ENCODE data around the gene NCK2. TPM values are rescaled to one million over a fixed set of nuclear protein-coding genes. Genes with fewer than 3 reads are reported as not detected.

The NCK2 gene
- total and polyA plus RNA-seq, 9 of the 15 experiments (the other 6 are each of a cell fraction or from before 2014, with no cell fraction given), result 0.90 to 27.9 (median 15.9) TPM

DNA sequence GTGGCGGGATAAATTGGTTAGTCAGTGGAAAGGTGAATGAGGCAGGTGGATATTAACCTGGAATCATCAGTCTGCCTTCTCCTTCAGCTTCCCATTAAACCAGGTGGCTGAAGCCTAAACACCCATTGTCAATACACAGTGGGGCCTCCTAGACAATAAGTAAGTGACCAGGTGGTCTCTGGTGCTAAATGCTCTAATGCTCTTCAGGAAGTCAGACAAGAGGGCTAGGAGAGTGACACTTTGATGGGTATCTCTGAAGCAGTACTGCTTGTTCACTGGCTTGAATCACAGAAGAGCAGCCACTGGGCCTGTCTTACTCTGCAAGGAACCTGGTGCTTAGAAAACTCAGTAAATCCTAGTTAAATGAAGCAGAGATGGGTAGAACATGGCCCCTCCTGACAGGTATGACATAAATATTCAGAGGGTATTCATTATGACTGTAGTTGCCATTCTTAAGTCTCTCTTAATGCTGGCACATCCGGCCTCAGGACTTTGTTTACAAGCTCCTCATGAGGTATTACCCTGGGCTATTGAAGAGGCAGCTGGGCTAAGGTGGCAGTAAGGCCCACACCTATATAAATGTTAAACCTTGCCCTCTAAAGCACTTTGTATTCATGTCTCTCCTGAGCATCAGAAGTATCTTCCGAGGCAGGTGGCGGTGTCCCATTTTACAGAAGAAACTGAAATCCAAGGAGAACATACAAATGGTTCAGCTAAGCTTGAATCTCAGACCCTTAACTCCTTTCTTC lies 104.9 kb downstream of the NCK2 start (continued):
- TF ChIP-seq GTF2A2 (tag; IDR thresholded peaks at IDR 0.05), result no peak
- no peak for TF ChIP-seq MLX (CRISPR knock-in tag; conservative IDR thresholded peaks at IDR 0.05)
- no peak for TF ChIP-seq VEZF1 (CRISPR knock-in tag; IDR thresholded peaks at IDR 0.05)
- TF ChIP-seq ZBTB7A (IDR thresholded peaks at IDR 0.05; ENCODE audit: borderline replicate concordance, control insufficient read depth, low read depth, low read length), result no peak
- no peak for TF ChIP-seq FUS (optimal IDR thresholded peaks at IDR 0.05; ENCODE audit: low read depth, low read length)
- no peak for TF ChIP-seq NFE2 (IDR thresholded peaks at IDR 0.05; ENCODE audit: low read depth)

DNA sequence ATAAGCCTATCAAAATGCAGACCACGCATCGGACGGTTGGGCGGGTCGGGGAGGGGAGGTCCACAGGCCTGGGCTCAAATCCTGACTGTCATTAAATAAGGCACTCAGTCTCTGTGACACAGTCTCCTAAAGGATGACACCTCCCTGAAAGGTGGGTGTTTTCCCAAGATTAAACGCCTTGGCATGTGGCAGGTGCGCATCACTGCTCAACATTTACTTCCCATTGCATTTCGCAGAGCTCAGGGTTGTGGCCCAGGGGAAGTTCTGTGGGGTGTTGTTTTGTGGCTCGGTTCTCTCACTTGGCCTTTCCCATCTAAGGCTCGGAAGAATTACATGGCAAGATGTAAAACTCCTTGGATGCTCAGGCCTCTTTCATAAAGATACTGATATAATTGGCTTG lies 107.4 kb downstream of the NCK2 start:
- no peaks in the 10 kb centered on the region for H4K20me1 ChIP-seq (replicated peaks; ENCODE audit: control insufficient read depth, insufficient read depth, low read length)
- ATAC-seq, result peak; percentile 13
- intact Hi-C loops (cut with micrococcal nuclease) (loop anchor here (5.0 kb wide), 1 partner anchor 55 kb away; no protein-coding TSS in a partner anchor), in situ Hi-C loops (cut with MboI) (no loop called here)
- DNase-seq (ENCODE audit: extremely low read depth in 1 of 4, low spot score in 3 of 4), result peak in 1 of 4 experiments; percentile 30
- ChIA-PET POLR2A (interaction anchor here (0.9 to 1.6 kb wide), 5 partner anchors 10 to 61 kb away, joined by 3 to 4 read pairs (median 3); no protein-coding TSS in a partner anchor), CTCF (ENCODE audit: low intra/inter-chr PET ratio) (no interaction called here)
- no peak for FAIRE-seq
- no peaks in the 10 kb centered on the region for H3K9me3 ChIP-seq (replicated peaks; ENCODE audit: control insufficient read depth, insufficient read depth, low read depth, low read length)
- 16% methylated on average over 10 of the region's 10 CpGs for WGBS (ENCODE audit: insufficient coverage, low coverage, missing lambda C conversion rate)
- no peak for TF ChIP-seq NR4A1 (CRISPR knock-in tag; IDR thresholded peaks at IDR 0.05)
- no peak for TF ChIP-seq NR4A1 (tag; IDR thresholded peaks at IDR 0.05)
- no peak for TF ChIP-seq MEF2A (IDR thresholded peaks at IDR 0.05; ENCODE audit: control insufficient read depth, low read depth, low read length)
- 0 out of 4 replicates have a peak, but pooled peaks of 1 of the 2 experiments have one; percentile 7 for TF ChIP-seq HDAC1 (IDR thresholded peaks at IDR 0.05)
- peak in 1 of 2 experiments; percentile 5; a peak in 1 of 4 replicates for TF ChIP-seq SIN3A (IDR thresholded peaks at IDR 0.05; ENCODE audit: borderline replicate concordance in 2 of 2, control insufficient read depth in 1 of 2, low read depth in 2 of 2, low read length in 2 of 2)
- TF ChIP-seq CEBPG (CRISPR knock-in tag; IDR thresholded peaks at IDR 0.05), result peak; percentile 57; the same call in 1 of the 2 replicates
- no peak for TF ChIP-seq CEBPG (tag; conservative IDR thresholded peaks at IDR 0.05 in 1 of 2, IDR thresholded peaks at IDR 0.05 in 1 of 2)
- TF ChIP-seq FOXK2 (conservative IDR thresholded peaks at IDR 0.05 in 1 of 2, IDR thresholded peaks at IDR 0.05 in 1 of 2; ENCODE audit: low read depth in 2 of 2), result no peak
- peak overlapping the region; percentile 62; the same call in 1 of the 2 replicates for H2AFZ ChIP-seq (ENCODE audit: low read depth, low read length)
- H3K9ac ChIP-seq (ENCODE audit: insufficient read depth in 1 of 2, low read depth in 2 of 2, low read length in 2 of 2), result peak overlapping the region; percentile 18 to 52; a peak in 3 of 4 replicates
- peaks cover 24% of the 10 kb centered on the region for H3K79me2 ChIP-seq (ENCODE audit: control insufficient read depth, insufficient read depth, low read length)
- peaks cover 18% of the 10 kb centered on the region; the same call in 1 of the 3 replicates for H3K36me3 ChIP-seq (ENCODE audit: control insufficient read depth, insufficient read depth, low read length)
- peak overlapping the region; percentile 48 for H3K4me3 ChIP-seq
- no peaks in the 10 kb centered on the region for H3K9me1 ChIP-seq (ENCODE audit: control insufficient read depth, insufficient read depth, low read length)
- peak overlapping the region; percentile 56 for H3K27ac ChIP-seq (ENCODE audit: extremely low read depth, low read depth, low read length)
- peak overlapping the region; percentile 82 for H3K4me2 ChIP-seq (ENCODE audit: insufficient read depth, low read length)
- H3K27me3 ChIP-seq (ENCODE audit: control insufficient read depth in 2 of 2, insufficient read depth in 2 of 2, low read length in 2 of 2), result no peaks in the 10 kb centered on the region
- H3K4me1 ChIP-seq (replicated peaks in 1 of 2; ENCODE audit: control insufficient read depth in 2 of 2, insufficient read depth in 2 of 2, low read length in 2 of 2), result no peaks in the 10 kb centered on the region
- BruUV-seq (replicated peaks), result TSS peak; percentile 70

Measured in K562 (cell line).